ENCODE measurements around the gene FAM199X. TPM values are rescaled to one million over a fixed set of nuclear protein-coding genes. Genes with fewer than 3 reads are reported as not detected.
A peak's percentile ranks its signal among the peaks of the same experiment; 100 is the strongest.
"Not testable (repeated sequence)": the region's sequence is repeated elsewhere in the genome, so short reads cannot be mapped to it uniquely, and the experiment has no call there.

FAM199X gene
- total and polyA plus RNA-seq, 8 donors: 16.5 to 29.3 (median 25.9) TPM

DNA sequence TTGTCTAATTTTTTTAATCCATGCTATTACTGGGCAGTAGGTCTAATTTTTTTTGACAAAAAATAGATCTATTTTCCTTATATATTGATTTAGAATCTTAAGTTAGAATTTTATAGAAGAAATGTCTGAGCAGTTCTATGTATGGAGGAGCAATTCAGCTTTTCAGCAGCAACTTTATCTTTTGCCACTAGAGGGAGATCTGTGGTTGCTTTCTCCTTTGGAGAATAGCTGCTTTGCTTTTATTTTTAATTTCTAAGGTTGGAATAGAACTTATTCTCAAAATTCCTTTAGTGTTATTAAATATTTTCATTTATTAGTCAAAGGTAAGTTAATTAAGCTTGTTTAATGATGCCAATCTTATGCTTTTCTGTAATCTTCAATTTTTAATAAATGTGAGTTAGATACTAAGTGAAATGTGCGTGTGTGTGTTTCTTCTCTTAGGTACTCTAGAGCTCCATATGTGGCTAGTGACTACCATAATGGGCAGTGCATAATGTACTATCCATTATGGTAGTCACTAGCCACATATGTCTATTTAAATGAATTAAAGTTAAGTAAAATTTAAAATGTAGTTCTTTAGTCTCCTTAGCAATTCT is 29.3 kb downstream of the FAM199X start:
- TF ChIP-seq, protein P1, sequence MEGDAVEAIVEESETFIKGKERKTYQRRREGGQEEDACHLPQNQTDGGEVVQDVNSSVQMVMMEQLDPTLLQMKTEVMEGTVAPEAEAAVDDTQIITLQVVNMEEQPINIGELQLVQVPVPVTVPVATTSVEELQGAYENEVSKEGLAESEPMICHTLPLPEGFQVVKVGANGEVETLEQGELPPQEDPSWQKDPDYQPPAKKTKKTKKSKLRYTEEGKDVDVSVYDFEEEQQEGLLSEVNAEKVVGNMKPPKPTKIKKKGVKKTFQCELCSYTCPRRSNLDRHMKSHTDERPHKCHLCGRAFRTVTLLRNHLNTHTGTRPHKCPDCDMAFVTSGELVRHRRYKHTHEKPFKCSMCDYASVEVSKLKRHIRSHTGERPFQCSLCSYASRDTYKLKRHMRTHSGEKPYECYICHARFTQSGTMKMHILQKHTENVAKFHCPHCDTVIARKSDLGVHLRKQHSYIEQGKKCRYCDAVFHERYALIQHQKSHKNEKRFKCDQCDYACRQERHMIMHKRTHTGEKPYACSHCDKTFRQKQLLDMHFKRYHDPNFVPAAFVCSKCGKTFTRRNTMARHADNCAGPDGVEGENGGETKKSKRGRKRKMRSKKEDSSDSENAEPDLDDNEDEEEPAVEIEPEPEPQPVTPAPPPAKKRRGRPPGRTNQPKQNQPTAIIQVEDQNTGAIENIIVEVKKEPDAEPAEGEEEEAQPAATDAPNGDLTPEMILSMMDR (IDR thresholded peaks at IDR 0.05): peak; percentile 54 to 83
- intact Hi-C loops (cut with DNase I): no loop called here
- H3K27ac ChIP-seq: no peak overlapping the region
- peak; percentile 69 for ATAC-seq
- peaks cover 0 to 24% of the 10 kb centered on the region in 2 donors for H3K36me3 ChIP-seq
- no peaks in the 10 kb centered on the region for H3K9me3 ChIP-seq
- H3K4me1 ChIP-seq: no peaks in the 10 kb centered on the region
- no peaks in the 10 kb centered on the region for H3K27me3 ChIP-seq
- peak in 2 of 4 donors; percentile 3 to 10 for DNase-seq
- H3K4me3 ChIP-seq: no peak overlapping the region

DNA sequence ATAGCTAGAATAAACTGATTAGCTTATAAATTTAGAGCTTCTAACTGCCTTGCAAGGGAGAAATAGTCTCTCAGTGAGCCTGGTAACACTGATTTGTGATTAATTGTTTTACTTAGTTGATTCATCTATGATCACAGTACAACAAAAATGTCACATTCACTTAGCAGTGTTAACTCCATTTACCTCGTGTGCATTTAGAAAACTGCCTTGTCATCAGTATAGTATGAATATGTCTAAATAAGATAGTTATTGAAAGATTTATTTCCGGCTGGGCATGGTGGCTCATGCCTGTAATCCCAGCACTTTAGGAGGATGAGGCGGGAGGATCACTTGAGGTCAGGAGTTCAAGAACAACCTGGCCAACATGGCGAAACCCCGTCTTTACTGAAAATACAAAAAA is 39.3 kb downstream of the FAM199X start:
- ATAC-seq (no peak), DNase-seq (no peak)
- no peak overlapping the region for H3K4me3 ChIP-seq
- TF ChIP-seq, protein P1 (IDR thresholded peaks at IDR 0.05): no peak
- no peak overlapping the region for H3K27ac ChIP-seq
- no peaks in the 10 kb centered on the region for H3K36me3 ChIP-seq
- no peaks in the 10 kb centered on the region for H3K4me1 ChIP-seq
- no peaks in the 10 kb centered on the region for H3K9me3 ChIP-seq
- H3K27me3 ChIP-seq: peaks cover 0 to 6% of the 10 kb centered on the region in 2 donors
- intact Hi-C loops (cut with DNase I): no loop called here

DNA sequence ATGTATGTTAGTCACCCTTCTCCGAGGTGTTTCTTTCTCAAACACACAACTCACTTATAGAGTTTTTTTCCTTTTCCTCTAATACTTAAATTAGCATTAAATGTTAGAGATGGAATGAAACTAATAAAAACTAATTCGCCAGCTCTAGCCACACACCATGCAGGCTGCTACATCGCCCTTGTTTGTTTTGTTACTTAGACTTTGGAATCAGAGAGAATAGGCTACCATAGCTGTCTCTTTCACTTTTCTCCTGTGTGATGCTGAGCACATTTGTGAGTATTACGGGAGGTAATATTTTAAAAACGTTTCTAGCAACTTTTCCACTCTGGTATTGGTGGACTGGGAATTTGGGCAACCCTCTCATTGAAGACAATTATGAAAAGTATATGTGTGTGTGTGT is 44.9 kb downstream of the FAM199X start:
- Histone ChIP-seq H3K4me3 (no peak overlapping the region), H3K4me1 (no peaks in the 10 kb centered on the region), H3K9me3 (no peaks in the 10 kb centered on the region), H3K27ac (no peak overlapping the region), H3K27me3 (peaks cover 0 to 6% of the 10 kb centered on the region in 2 donors), H3K36me3 (no peaks in the 10 kb centered on the region)
- intact Hi-C loops (cut with DNase I): no loop called here
- TF ChIP-seq, protein P1 (IDR thresholded peaks at IDR 0.05): no peak
- no peak for DNase-seq
- ATAC-seq: no peak

DNA sequence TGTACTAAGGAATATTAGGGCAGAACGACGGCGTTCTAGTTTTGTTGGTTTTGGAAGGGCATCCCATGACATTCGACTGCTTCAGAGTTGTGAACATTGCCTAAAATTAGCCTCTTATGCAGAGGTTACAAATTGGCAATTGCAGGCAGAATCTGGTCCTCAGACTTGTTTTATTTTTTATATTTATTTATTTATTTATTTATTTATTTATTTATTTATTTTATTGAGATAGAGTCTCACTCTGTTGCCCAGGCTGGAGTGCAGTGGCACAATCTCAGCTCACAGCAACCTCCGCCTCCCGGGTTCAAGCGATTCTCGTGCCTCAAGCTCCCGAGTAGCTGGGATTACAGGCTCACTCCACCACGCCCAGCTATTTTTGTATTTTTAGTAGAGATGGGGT is 63.8 kb downstream of the FAM199X start:
- H3K4me1 ChIP-seq; H3K9me3 ChIP-seq; intact Hi-C loops (cut with DNase I); DNase-seq; H3K36me3 ChIP-seq; H3K4me3 ChIP-seq; H3K27ac ChIP-seq; H3K27me3 ChIP-seq; ATAC-seq: not testable (repeated sequence)

Other genes with a start within 250 kb of the FAM199X start
- 1 to 10 TPM; 1.3 to 5.1 TPM for gene TMSB15B, start 203.8 kb upstream of the FAM199X start, total RNA-seq
- 10 to 100 TPM; 25.5 to 40.2 (median 30.8) TPM for gene TMSB15B, start 203.8 kb upstream of the FAM199X start, polyA plus RNA-seq (ENCODE audit: insufficient read length in 6 of 6)
- not detected for gene H2BW1, start 152.7 kb upstream of the FAM199X start, total RNA-seq
- gene H2BW1, start 152.7 kb upstream of the FAM199X start, polyA plus RNA-seq (ENCODE audit: insufficient read length in 6 of 6): not detected
- gene H2BW2, start 126.5 kb upstream of the FAM199X start, total RNA-seq: not detected
- gene H2BW2, start 126.5 kb upstream of the FAM199X start, polyA plus RNA-seq (ENCODE audit: insufficient read length in 6 of 6): 1 to 10 TPM; 1.1 to 2.0 (median 1.4) TPM
- gene TMSB15C, start 90.2 kb upstream of the FAM199X start, total RNA-seq: 1 to 10 TPM; 1.0 to 2.8 TPM
- gene TMSB15C, start 90.2 kb upstream of the FAM199X start, polyA plus RNA-seq (ENCODE audit: insufficient read length in 6 of 6): 10 to 100 TPM; 21.9 to 28.6 (median 24.9) TPM
- 1 to 10 TPM in 1 of 2 donors, under 1 TPM in 1; 0.42 to 1.4 TPM for gene ZCCHC18, start 53.9 kb upstream of the FAM199X start, total RNA-seq
- gene ZCCHC18, start 53.9 kb upstream of the FAM199X start, polyA plus RNA-seq (ENCODE audit: insufficient read length in 6 of 6): 1 to 10 TPM; 4.4 to 5.7 (median 5.1) TPM
- gene SLC25A53, start 9.4 kb upstream of the FAM199X start, total RNA-seq: 10 to 100 TPM in 1 of 2 donors, 1 to 10 TPM in 1; 9.1 to 10.1 TPM
- 10 to 100 TPM; 12.0 to 17.2 (median 14.7) TPM for gene SLC25A53, start 9.4 kb upstream of the FAM199X start, polyA plus RNA-seq (ENCODE audit: insufficient read length in 6 of 6)
- gene ESX1, start 88.5 kb downstream of the FAM199X start, total RNA-seq: not detected
- gene ESX1, start 88.5 kb downstream of the FAM199X start, polyA plus RNA-seq (ENCODE audit: insufficient read length in 6 of 6): not detected

All from left lung (tissue), 10 donors.